Uterus (tissue), 4 donors: ENCODE results near the gene DIAPH2. TPM values are rescaled to one million over a fixed set of nuclear protein-coding genes. Genes with fewer than 3 reads are reported as not detected.

Source experiments
- DNase-seq, 2 donors: peaks; one replicate each; pipeline ENCODE4 v3.0.0-alpha.2; 2019 to 2020
- H3K27ac ChIP-seq, 2 donors: fragments of 200-600 bp; sonication (generic); 1 replicate in 1 of 2; 2 replicates in 1 of 2; pipeline ENCODE4 v1.5.1; 2016 to 2018
- H3K27me3 ChIP-seq, 2 donors: fragments of 200-600 bp; sonication (generic); one replicate each; pipeline ENCODE4 v1.5.1; 2018 to 2019; ENCODE audit warnings: control low read depth in 1 of 2
- H3K36me3 ChIP-seq, 2 donors: fragments of 200-600 bp; sonication (generic); one replicate each; pipeline ENCODE4 v1.5.1; 2019; ENCODE audit warnings: control low read depth in 1 of 2
- H3K4me1 ChIP-seq, 2 donors: fragments of 200-600 bp; sonication (generic); one replicate each; pipeline ENCODE4 v1.5.1; 2018 to 2019; ENCODE audit warnings: control low read depth in 1 of 2
- H3K4me3 ChIP-seq, 2 donors: fragments of 200-600 bp; sonication (generic); 1 replicate in 1 of 2; 2 replicates in 1 of 2; pipeline ENCODE4 v1.5.1; 2018 to 2019; ENCODE audit warnings: mild to moderate bottlenecking in 1 of 2
- H3K9me3 ChIP-seq, 2 donors: fragments of 200-600 bp; sonication (generic); one replicate each; pipeline ENCODE4 v1.5.1; 2019; ENCODE audit warnings: control low read depth in 1 of 2
- POLR2A ChIP-seq, 2 donors: fragments of 450-650 bp; IDR thresholded peaks; one replicate each; pipeline ENCODE4 v1.6.1; 2016; ENCODE audit warnings: antibody characterized with exemption in 2 of 2, mild to moderate bottlenecking in 1 of 2, moderate library complexity in 1 of 2
- intact Hi-C: fragments of 100-400 bp; cut with DNase I; formaldehyde crosslinking; loops from one replicate; pipeline ENCODE4 v1.15.1; 2023; ENCODE audit warnings: low total_unique reads
- total RNA-seq, 4 donors: library from RNA; depleted of rRNA in 3 of 4; stranded (reverse); fragments of >200 nt in 3 of 4; gene quantifications; one replicate each; pipeline versions ENCODE4 v1.1.0 to v1.2.4, GENCODE V29; 2014 to 2023
- TF ChIP-seq, protein P1 (sequence below), 4 experiments: fragments of 200-600 bp in 2 of 4; fragments of 450-650 bp in 2 of 4; sonication (generic) in 2 of 4; IDR thresholded peaks; one replicate each; pipeline ENCODE4 v1.5.1; 2016 to 2019; ENCODE audit warnings: antibody characterized with exemption in 4 of 4, mild to moderate bottlenecking in 2 of 4, moderate library complexity in 1 of 4
- donor health status: DM: yes; HTN: yes; CAD: no.

The DIAPH2 gene
- total RNA-seq, 4 donors from 2014 or later = 16.7 to 41.5 (median 30.3) TPM

DNA sequence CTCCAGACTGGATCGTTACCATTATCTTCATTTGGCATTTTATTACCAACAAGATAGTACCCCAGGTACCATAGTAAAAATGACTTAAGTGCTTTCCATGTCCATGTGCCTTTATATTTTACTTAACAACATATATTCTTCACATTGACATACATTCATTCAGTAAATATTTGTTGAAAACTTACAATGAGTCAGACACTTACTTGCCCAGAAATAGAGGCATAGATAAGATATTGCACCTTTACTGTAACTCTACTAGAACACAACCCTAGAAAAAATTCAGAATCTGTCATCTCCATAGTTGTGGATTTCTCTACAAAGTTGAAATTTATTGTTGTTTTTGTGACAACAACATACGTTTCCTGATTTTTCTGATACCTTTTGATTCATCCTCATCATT is 839.7 kb downstream of the DIAPH2 start:
- Histone ChIP-seq H3K27ac (no peak overlapping the region), H3K9me3 (no peaks in the 10 kb centered on the region), H3K4me1 (no peaks in the 10 kb centered on the region), H3K4me3 (no peak overlapping the region), H3K27me3 (no peaks in the 10 kb centered on the region), H3K36me3 (peaks cover 0 to under 1% of the 10 kb centered on the region in 2 donors)
- TF ChIP-seq POLR2A (IDR thresholded peaks at IDR 0.05) = no peak
- TF ChIP-seq, protein P1, sequence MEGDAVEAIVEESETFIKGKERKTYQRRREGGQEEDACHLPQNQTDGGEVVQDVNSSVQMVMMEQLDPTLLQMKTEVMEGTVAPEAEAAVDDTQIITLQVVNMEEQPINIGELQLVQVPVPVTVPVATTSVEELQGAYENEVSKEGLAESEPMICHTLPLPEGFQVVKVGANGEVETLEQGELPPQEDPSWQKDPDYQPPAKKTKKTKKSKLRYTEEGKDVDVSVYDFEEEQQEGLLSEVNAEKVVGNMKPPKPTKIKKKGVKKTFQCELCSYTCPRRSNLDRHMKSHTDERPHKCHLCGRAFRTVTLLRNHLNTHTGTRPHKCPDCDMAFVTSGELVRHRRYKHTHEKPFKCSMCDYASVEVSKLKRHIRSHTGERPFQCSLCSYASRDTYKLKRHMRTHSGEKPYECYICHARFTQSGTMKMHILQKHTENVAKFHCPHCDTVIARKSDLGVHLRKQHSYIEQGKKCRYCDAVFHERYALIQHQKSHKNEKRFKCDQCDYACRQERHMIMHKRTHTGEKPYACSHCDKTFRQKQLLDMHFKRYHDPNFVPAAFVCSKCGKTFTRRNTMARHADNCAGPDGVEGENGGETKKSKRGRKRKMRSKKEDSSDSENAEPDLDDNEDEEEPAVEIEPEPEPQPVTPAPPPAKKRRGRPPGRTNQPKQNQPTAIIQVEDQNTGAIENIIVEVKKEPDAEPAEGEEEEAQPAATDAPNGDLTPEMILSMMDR (IDR thresholded peaks at IDR 0.05) = no peak
- DNase-seq = no peak
- intact Hi-C loops = no loop called here

DNA sequence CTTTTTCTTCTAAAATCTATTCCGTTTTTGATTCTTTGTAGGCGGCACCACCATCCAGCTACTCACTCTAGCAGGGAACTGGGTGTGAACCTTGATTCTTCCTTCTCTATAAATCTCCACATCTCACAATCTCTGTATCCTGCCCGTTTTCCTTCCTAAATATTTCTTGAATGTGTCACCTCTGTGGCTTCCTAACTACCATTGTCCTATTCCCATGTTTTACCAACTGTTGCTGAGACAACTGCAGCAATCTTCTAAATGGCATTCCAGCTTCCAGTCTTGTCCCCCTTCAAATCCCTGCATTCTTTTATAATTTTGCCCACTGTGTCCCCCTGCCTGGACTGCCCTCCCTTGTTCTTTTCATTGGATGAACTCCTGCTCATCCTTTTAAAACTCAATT is 840.4 kb downstream of the DIAPH2 start:
- Histone ChIP-seq H3K27ac (no peak overlapping the region), H3K4me3 (no peak overlapping the region), H3K4me1 (no peaks in the 10 kb centered on the region), H3K27me3 (no peaks in the 10 kb centered on the region), H3K36me3 (no peaks in the 10 kb centered on the region), H3K9me3 (no peaks in the 10 kb centered on the region)
- TF ChIP-seq, protein P1 (IDR thresholded peaks at IDR 0.05) = no peak
- TF ChIP-seq POLR2A (IDR thresholded peaks at IDR 0.05) = no peak
- no peak for DNase-seq
- intact Hi-C loops = no loop called here

DNA sequence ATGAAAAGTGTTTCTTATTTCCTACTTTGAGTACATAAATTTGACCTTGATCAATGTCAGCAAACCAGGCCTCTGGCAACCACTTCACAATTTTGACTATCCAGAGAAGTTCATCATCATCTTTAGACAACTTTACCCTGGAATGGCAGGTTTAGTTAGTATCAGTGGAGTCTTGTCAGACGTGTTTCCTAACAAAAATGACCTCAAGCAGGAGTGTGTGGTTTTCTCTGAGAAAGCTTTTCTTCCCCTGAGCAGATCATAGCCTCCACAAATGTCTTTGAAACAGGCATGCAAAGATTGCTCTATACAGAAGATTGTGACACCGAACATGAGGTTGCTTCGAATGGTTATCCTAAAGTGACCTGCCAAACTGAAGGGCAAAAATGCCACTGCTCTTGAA is 841.3 kb downstream of the DIAPH2 start:
- H3K27ac ChIP-seq = no peak overlapping the region
- TF ChIP-seq, protein P1 (IDR thresholded peaks at IDR 0.05) = no peak
- no peak for TF ChIP-seq POLR2A (IDR thresholded peaks at IDR 0.05)
- H3K4me1 ChIP-seq = no peaks in the 10 kb centered on the region
- no peaks in the 10 kb centered on the region for H3K27me3 ChIP-seq
- intact Hi-C loops = no loop called here
- no peak for DNase-seq
- no peaks in the 10 kb centered on the region for H3K9me3 ChIP-seq
- no peak overlapping the region for H3K4me3 ChIP-seq
- no peaks in the 10 kb centered on the region for H3K36me3 ChIP-seq

DNA sequence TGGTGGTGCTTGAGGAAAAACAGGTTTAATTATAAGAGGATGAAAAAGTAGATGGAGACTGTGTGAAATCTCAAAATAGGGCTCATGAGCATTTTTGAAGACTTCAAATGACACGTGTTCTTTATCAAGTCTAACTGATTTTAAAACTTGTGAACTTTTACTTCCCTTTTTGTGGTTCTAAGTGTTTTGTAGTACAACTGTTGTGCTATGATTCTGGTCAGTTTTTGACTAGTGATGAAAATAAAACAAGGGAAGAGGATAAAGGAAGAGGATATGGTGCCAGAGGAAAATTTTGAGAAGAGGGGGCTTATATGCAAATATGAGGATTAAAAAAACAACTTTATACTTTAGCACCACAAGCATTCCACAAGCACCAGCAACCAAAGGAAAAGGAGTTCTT is 843.1 kb downstream of the DIAPH2 start:
- intact Hi-C loops = loop anchor here (2.0 kb wide), 1 partner anchor 41 kb away; no protein-coding TSS in a partner anchor
- Histone ChIP-seq H3K27me3 (no peaks in the 10 kb centered on the region), H3K4me3 (no peak overlapping the region), H3K9me3 (no peaks in the 10 kb centered on the region), H3K4me1 (no peaks in the 10 kb centered on the region), H3K36me3 (no peaks in the 10 kb centered on the region), H3K27ac (no peak overlapping the region)
- TF ChIP-seq, protein P1 (IDR thresholded peaks at IDR 0.05) = no peak
- no peak for TF ChIP-seq POLR2A (IDR thresholded peaks at IDR 0.05)
- no peak for DNase-seq

DNA sequence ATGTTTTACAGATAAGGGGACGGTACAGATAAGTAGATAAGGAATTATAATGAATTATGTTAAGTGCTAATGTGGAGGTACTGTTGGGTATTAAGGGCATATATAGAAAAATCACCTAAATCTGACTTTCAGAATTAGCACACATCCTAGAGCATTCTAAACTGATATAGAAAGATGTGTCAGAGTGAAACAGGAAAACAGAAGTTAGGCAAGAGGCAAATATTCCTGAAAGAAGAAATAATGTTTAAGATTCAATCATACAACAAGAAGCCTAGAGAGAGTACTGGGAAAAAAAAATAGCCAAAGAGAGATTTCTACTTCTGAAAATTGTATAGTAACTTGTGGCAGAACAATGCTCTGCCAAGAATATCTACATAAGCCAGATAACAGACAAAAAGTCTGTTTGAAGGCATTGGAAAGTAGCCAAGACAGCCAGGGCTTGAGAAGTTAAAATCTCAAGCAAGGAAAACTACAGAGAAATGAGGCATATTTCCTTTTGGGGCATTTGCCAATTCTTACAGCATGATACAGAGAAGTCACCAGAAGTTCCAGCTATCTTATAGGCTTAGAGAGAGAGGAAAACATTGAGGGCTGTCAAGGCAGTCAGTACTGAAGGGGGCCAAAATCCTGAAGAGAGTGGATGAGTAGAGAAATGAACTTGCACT is 845.0 kb downstream of the DIAPH2 start:
- Histone ChIP-seq H3K4me3 (no peak overlapping the region), H3K4me1 (no peaks in the 10 kb centered on the region), H3K36me3 (no peaks in the 10 kb centered on the region), H3K27ac (no peak overlapping the region), H3K27me3 (no peaks in the 10 kb centered on the region), H3K9me3 (no peaks in the 10 kb centered on the region)
- DNase-seq = no peak
- TF ChIP-seq, protein P1 (IDR thresholded peaks at IDR 0.05) = no peak
- TF ChIP-seq POLR2A (IDR thresholded peaks at IDR 0.05) = no peak
- intact Hi-C loops = loop anchor here (2.0 kb wide), 1 partner anchor 39 kb away; no protein-coding TSS in a partner anchor
